Activated CD4-positive, CD25-positive, alpha-beta regulatory T cell treated with anti-CD3 and anti-CD28 coated beads, Interleukin-2, amount 50 U/mL, for 24 hours (primary cell): ENCODE measurements around the gene IRF4.
"Not testable (repeated sequence)": the region's sequence is repeated elsewhere in the genome, so short reads cannot be mapped to it uniquely, and the experiment has no call there.

Source experiments
- ATAC-seq, 2 donors: fragments of 150-1000 bp; cut with Tn5 transposase; one replicate each; pipeline ENCODE4 v1.10.0; 2021; ENCODE audit warnings: mild to moderate bottlenecking in 1 of 2, moderate library complexity in 1 of 2

Gene IRF4

DNA sequence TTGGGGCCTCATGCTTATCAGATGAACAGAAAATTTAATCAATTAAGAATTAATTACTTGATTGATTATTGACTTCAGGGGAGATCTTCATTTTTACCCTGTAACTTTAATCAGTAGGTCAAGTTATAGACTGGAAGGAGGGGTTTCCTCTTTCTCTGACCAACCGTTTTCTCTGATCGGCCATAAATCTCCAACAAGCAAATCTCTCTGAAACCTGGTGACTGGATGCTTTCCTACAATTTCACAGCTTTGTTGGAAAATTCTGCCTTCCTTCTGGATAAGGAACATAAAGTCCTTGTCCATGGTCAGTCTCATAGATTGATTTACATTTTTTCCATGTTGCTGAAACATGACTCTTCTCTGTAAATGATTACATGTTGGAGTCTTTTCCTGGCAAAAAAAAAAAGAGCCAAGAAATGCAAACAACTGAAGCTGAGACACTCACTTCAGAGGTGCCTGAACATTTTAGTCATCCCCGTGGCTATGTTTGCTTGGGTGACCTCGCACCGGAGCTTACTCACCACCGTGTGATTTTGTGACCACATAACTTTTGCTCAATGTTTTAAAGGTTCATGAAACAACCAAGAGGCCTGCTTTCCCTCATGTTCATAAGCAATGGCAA lies 31.0 kb downstream of the IRF4 start:
- ATAC-seq = peak; percentile 100

DNA sequence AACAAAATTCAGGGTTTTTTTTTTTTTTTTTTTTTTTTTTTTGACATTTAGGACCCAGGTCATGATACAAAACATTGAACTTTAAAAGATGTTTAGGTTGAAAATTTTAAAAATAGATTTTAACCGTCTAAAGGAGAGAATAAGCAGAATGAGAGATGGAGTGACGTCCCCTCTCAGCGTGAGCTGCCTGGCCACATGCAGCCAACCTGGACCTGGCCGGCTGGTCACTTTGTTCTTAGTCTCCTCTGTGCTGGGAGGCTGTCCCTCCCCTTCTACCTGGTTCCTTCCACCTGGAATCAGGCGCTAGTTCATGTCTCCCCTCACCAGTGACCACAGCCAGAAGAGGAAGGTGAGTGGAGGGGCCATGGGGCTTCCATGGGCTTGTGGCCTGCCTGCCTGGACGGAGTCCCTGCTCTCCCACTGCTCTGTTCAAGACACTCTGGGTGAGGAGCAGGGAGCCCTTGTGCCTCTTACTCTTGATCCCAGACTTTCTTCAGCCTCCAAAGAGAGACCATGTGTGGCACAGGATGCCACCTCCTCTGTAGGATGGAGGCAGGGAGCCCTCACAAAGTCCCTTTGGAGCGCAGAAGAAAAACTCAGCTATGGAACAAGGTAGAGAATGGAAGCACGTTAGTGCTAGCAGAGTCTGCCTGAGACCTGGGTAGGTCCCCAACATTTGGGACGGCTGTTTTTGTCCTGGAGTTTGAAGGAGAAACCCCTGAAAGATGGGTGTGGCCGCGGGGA lies 31.7 kb downstream of the IRF4 start:
- ATAC-seq = no peak

DNA sequence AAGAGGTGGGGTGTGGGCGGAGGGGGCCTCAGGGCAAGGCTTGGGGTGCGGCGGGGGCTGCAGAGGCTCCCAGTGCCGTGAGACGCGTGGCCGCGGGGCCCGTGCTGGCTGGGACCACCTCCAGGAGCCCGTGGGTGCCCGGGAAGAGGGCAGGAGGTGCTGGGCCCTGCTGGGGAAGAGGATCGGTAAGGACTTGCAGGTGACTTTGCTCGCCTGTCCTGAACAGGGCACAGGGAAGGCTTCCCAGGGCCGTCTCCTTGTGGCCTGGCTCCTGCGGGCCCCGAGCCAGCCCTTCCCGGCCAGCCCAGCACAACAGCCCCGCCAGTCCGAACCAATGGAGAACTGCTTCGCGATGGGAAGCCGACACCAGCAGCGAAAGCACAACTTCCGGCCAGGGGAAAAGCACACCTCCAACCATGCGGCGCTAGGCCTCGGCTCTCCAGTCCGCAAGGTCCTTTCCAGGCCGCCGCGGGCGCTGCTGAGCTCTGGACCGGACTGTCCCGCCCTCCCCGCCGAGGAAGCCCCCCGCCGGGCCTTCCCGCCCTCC lies 32.3 kb downstream of the IRF4 start:
- ATAC-seq = no peak

DNA sequence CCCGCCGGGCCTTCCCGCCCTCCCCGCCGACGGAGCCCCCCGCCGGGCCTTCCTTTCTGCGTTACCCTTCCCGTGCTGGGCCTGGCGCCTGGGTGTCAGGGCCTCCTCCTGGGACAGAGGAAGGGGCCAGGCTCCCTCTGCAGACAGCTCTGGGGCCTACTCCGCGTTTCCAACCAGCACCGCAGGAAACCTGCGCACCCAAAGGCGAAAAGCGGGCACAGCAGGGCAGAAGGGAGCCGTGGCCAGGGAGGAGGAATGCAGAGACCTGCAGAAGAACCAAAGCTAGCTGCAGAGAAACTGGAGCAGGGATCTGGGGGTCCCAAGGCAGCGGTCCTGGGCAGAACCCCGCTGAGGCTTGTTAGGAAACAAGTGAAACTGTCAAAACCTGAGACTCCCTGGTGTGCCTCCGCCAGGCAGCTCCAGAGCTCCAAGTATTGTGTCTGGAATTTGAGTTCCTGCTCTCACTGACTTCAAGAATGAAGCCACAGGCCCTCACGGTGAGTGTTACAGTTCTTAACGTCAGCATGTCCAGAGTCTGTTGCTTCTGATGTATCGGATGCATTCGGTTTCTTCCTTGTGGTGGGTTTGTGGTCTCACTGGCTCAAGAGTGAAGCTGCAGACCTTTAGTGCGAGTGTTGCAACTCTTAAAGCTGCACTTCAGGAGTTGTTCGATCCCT lies 33.3 kb downstream of the IRF4 start:
- ATAC-seq = no peak

DNA sequence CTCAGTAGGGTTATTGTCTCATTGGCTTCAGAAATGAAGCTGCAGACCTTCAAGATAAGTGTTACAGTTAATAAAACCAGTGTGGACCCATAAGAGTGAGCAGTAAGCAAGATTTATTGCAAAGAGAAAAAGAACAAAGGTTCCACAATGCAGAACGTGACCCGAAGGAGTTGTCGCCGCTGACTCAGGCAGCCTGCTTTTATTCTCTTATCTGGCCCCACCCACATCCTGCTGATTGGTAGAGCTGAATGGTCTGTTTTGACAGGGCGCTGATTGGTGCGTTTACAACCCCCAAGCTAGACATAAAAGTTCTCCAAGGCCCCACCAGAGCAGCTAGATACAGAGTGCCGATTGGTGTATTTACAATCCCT lies 33.9 kb downstream of the IRF4 start:
- not testable (repeated sequence) for ATAC-seq

DNA sequence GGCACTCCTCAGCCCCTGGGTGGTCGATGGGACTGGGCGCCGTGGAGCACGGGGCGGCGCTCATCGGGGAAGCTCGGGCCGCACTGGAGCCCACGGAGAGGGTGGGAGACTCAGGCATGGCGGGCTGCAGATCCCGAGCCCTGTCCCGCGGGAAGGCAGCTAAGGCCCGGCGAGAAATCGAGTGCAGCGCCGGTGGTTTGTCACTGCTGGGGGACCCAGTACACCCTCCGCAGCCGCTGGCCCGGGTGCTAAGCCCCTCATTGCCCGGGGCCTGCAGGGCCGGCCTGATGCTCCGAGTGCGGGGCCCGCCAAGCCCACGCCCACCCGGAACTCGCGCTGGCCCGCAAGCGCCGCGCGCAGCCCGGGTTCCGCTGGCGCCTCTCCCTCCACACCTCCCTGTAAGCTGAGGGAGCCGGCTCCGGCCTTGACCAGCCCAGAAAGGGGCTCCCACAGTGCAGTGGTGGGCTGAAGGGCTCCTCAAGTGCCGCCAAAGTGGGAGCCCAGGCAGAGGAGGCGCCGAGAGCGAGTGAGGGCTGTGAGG lies 34.7 kb downstream of the IRF4 start:
- ATAC-seq = not testable (repeated sequence)

DNA sequence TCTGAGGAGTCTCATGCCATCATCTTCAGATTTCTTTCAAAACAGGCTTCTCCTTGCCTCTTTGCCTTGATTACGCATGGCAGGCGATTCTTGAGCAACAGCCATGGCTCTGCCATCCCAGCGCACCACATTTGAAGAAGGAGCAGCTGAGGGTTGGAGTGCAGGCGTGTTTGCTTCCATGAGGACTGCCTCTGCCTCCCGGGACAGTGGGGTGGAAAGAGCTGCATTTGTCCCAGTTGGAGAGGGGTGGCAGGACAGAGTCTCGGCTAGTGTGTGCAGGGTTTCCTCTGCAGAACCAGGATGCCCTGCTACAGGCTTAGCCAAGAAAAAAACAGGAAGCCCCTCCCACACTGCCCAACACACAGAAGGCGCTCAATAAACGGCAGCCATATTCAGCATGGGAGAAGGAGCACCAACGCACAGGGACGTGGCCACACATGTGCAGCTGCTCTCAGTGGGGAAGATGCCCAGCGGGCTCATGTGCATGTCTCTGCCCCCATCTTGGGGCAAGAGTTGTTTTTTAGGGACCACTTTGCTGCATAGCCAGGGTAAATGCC lies 36.6 kb downstream of the IRF4 start:
- no peak for ATAC-seq

DNA sequence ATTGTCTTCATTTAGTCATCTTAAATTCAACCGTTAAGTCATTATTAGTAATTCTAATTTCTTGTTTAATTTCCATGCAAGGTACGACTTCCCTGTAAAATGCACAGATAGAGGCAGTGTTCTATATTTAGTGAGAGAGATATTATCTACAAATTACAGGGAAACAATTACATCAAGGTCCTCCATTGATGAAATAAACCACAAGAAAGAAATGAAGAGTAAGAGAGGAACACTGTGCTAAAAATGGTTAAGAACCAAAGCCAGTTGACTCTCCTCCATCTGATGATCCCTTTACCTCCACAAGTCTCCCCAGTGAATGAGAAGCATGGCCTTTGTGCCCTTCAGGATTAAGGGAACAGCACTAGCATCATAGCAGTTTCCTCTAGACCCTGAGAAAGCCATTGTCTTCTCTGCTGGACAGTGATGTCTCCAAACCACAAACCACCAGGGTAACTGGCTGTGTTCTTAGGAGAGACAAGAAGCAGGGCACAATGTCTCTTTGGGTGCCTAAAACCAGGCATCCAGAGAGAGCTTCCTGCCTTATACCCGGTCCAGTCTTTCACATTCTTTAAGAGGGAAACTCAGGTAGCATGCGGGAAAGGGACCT lies 38.1 kb downstream of the IRF4 start:
- ATAC-seq = peak; percentile 47 to 66

DNA sequence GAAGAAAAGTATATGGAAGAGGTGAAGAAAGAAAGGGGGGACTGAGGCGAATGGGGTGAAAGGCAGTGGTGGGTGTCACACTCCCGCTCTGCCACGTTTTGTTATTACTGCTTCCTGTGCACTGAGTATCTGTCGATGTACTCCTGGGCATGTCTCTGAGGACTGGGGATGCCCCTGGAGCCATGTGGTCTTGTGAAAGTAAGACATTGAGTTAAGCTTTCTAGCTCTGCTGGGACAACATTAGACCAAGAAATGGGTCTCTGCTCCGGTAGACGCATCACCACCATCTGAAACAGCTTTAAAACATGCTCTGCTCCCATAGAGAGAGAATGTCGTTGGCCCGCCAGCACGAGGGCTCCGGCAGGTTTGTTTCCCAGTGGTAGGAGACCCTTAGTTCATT lies 40.0 kb downstream of the IRF4 start:
- ATAC-seq = peak in 1 of 2 donors; percentile 16

DNA sequence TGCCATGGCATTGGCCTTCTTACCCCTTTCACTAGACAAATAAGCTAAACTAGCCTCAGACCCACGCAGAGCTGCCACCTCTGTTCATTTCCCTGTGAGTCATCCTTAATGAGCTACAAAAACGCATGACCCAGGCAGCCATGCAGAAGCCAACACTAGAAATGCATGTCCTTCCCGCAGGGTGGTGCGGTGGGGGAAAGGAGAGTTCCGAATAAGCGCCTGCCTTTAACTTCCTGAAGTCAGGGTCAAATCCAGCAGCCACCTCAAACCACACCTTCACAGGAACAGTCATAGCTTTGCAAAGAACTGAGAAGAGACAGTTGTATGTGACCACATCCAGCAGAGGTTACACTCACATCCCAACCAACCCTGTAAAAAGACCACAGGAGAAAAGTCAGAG lies 40.4 kb downstream of the IRF4 start:
- peak; percentile 37 to 51 for ATAC-seq

DNA sequence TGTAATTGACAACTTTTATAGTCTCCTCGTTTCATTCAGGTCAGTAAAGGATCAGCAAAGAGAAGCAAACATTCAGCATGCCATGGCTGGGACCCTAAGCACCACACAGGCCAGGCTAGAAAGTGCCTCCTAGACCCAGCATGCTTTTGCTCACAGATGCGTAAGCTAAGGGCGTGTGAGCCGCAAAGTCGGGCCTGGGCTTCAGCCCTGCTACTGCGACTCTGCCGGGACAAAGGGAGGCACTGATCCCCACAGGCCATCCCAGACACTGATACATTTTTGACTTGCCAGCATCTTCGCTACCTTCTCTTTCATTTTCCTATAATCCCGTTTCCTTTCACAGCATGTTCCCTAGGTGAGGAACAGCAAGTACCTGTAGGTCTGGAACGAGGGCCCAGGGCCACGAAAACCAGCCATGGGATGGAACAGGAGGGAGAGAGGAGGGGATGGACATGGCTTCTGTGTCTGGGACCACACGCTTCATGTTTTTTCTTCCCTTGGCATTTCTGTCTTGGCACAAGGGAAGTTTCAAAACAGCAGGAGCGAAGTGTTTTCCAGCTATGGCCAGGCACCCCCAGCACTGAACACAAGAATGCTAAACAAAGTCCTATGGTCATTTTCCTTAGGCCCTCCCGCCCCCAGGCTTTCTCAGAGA lies 42.6 kb downstream of the IRF4 start:
- no peak for ATAC-seq

DNA sequence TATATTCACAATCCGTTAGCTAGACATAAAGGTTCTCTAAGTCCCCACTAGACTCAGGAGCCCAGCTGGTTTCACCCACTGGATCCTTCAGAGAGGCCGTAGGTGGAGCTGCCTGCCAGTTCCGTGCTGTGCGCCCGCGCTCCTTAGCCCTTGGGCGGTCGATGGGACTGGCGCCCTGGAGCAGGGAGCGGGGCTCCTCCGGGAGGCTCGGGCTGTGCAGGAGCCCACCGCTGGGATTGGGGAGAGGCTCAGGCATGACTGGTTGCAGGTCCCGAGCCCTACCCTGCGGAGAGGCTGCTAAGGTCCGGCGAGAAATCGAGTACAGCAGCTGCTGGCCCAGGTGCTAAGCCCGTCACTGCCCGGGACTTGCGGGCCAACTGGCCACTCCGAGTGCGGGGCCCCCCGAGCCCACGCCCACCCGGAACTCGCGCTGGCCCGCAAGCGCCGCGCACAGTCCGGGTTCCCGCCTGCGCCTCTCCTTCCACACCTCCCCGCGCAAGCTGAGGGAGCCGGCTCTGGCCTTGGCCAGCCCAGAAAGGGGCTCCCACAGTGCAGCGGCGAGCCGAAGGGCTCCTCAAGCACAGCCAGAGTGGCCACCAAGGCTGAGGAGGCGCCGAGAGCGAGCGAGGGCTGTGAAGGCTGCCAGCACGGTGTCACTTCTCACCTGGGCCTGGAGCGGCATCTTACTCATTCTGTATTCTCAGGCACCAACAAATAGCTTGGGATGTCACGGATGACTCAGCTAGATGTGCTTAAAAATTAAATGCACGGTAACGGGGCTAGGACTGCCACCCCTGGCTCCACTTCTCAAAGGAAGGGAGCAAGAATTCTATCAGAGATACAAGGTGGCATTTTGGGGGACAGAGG lies 44.1 kb downstream of the IRF4 start:
- ATAC-seq = no peak

DNA sequence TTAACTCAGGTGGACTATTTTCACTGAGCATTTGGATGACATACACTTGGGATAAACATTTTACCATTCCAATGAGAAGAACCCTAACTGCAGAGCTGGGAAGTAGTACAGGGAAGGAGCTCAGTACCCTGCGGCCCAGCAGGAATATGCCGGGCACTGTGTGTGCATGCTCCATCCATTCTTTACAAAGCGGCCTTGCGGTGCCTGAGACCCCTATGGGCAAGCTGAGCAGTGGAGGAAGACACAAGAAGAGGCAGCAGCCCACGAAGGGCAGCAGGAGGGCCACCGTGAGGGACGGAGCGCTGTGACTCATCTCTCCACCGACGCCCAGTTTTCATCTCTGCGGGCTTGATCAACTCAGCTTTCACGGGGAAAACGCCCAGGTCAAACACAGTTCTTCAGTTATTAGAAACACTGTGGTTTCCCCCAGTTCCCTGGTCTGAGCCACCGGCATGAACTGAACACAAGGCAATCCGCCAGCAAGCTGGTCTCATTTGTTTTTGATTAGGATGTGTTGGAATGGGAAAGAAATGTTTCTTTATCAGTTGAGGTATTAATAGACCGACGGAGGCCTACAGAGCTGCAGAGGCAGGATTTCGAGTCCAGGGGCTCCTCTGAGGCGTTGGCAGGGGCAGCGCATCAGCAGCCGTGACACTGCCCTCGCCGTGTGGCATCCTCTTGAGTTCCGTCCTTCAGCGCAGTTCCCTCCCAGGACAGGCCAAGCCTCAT lies 44.9 kb downstream of the IRF4 start:
- no peak for ATAC-seq

DNA sequence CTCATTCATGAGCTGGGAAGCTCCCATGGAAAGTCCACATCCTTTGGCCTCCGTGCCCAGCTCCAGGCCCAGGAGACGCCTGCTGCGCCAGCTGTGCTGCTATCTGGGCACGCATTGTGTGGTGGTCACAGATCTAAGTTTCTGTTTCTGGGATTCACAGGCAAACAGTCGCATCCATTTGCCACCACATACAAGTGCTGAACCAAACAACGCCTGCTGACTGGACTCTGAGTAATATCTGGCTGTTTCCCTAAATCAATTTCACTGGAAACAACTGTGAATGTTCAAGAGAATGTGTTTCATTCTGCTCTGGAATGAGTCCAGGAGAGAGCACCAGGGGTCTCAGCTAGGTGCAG lies 45.5 kb downstream of the IRF4 start:
- ATAC-seq = no peak

DNA sequence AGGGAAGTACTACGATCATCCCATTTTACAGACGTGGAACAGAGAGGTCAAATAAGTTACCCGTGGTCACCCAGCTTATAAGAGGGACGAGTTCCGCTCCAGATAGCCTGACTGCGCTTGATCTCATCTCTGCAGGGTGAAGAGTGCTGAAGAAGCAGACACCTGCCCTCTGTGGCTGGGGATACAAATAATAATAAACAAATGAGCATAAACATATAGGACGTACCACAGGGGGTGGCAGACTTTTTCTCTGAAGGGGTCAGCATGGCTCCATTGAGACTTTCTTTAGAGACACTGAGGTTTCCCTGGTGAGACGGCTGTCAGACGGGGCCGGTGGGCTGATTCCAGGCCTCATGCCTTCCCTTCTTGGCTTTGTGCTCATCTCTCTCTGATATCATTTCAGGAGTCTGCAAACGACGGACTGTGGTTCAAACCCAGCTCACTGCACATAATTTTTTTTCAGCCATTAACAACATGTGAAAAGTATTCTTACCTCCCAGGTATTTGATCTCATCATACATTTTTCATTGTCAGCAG lies 47.1 kb downstream of the IRF4 start:
- ATAC-seq = no peak

DNA sequence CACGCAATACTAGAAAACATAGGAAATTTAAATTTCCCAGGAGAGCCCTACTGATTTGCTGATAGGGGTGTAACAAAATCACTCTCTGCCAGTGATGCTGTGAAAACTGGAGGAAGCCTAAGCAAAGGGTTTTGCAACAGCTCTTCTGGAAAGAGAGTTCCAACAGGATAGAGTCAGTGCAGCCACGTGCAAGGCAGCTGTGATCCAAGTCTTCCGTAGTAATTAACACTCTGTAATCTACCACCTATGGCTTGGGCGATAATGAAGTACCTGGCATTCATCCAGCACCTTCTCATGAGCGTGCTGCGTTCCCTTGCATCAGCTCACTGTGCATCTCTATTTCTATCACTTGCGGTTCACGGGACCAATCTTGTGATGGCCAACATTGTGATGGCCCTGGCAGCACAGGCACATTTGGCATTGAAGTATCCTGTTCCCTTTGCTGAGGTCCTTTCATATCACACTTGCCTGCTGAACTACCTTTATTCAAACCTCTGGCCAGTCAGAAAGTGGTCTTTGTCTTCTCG lies 48.2 kb downstream of the IRF4 start:
- no peak for ATAC-seq

DNA sequence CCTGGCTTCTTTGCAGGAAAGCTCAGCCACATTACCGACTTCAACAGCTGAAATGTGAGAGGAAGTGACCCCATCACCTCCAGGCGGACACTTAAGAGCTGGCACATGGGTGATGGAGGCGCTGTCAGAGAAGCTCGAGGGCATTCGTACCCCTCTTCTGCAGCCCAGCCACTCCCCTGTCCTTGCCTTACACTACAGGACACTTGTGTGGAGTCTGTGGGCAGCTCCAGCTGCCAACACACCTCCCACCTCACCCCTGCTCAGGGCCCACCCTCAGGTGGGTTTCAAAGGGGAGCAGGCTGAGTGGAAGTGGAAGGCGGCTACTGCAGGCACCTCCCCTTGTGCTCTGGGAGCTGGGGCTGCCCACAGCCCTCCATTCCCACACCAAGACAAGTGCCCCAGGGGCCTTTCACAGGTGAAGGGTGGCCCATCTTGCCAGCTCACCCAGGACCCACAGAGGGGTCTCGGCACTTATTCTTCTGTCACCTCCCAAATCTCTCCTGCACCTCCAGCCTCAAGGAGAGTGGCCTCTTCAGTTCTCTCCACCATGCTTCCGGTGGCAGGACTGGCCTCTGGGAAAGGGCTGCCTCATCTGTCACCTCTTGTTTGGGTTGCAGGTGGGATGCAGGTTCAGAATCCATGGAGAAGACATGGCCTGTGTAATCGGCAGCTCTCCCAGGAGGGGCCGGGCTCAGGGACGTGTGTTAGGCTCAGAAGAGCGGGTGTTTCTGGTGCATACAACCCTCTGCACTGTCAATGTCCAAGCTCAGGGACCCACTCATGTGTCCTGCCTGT lies 49.8 kb downstream of the IRF4 start:
- no peak for ATAC-seq

DNA sequence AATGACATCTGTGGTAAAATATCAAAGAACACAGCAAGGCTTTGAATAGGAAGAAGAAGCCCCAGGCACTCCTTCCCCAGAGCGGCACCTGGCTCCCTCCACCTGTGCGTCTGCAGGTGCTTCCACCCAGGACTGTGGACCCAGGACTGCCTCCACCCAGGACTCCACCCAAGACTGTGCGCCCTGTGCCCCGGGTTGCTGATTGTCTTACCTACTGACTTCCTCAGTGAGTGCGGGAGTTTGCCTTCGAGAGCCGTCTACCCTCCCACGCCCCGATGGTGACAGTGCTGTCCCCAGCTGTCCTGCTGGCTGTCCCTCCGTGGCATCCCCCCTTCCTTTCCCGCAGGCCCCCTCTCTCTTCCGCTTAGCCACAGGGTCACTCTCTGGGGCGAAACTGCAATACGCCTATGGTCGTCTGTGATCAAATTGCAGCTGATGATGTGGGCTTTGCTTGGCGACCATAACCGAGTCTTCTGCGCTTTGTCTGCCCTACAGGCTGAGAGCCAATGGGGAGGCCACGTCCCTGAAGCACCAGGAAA lies 52.1 kb downstream of the IRF4 start:
- no peak for ATAC-seq
